ENCODE results near the gene KLHDC2.

Gene KLHDC2

DNA sequence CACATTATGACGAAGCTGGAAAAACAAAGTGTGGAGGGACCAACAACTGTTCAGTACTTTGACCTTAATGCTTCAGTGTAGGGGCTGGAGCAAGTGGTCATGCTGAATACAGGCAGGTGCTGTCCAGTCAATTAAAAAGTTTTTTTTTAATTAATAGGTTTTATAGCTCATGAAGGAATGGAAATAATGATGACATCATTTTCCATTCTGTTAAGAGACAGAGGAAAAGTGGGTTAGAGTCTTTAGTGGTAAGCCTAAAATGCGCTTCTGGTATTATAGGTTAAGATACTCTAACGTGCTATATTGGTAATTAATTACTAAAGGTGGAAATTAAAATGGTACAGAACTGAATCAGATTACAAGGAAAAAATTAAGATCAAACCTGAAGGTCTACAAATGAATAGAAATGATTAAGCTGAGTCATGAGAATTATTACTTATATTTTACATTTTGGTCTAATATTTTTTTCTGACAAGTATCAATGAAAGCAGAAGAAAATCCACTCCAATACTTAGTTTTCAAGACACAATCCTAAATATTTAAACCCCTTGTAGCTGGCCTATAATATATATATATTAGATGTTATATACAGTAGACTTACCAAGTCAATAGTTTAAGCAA lies 15.6 kb downstream of the KLHDC2 start:
- no peak overlapping the region for H3K4me3 ChIP-seq (IDR thresholded peaks at IDR 0.05; ENCODE audit: insufficient read depth, low read depth, low read length)
- no peaks in the 10 kb centered on the region for H3K79me2 ChIP-seq (ENCODE audit: insufficient read depth, low read depth)
- no peaks in the 10 kb centered on the region for H3K4me1 ChIP-seq (ENCODE audit: low read depth, poor library complexity, severe bottlenecking)
- no peak overlapping the region for H2AFZ ChIP-seq (ENCODE audit: low read depth)
- H3K27ac ChIP-seq: no peak overlapping the region
- no peaks in the 10 kb centered on the region for H3K27me3 ChIP-seq (ENCODE audit: insufficient read depth, low read depth)
- TF ChIP-seq, protein P1, sequence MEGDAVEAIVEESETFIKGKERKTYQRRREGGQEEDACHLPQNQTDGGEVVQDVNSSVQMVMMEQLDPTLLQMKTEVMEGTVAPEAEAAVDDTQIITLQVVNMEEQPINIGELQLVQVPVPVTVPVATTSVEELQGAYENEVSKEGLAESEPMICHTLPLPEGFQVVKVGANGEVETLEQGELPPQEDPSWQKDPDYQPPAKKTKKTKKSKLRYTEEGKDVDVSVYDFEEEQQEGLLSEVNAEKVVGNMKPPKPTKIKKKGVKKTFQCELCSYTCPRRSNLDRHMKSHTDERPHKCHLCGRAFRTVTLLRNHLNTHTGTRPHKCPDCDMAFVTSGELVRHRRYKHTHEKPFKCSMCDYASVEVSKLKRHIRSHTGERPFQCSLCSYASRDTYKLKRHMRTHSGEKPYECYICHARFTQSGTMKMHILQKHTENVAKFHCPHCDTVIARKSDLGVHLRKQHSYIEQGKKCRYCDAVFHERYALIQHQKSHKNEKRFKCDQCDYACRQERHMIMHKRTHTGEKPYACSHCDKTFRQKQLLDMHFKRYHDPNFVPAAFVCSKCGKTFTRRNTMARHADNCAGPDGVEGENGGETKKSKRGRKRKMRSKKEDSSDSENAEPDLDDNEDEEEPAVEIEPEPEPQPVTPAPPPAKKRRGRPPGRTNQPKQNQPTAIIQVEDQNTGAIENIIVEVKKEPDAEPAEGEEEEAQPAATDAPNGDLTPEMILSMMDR (conservative IDR thresholded peaks at IDR 0.05; ENCODE audit: low read depth, low read length): no peak
- H3K4me2 ChIP-seq: no peak overlapping the region
- no peaks in the 10 kb centered on the region for H4K20me1 ChIP-seq (ENCODE audit: insufficient read depth)
- H3K9ac ChIP-seq: no peak overlapping the region
- H3K36me3 ChIP-seq (ENCODE audit: insufficient read depth): peaks cover 7% of the 10 kb centered on the region; the same call in 1 of the 2 replicates

DNA sequence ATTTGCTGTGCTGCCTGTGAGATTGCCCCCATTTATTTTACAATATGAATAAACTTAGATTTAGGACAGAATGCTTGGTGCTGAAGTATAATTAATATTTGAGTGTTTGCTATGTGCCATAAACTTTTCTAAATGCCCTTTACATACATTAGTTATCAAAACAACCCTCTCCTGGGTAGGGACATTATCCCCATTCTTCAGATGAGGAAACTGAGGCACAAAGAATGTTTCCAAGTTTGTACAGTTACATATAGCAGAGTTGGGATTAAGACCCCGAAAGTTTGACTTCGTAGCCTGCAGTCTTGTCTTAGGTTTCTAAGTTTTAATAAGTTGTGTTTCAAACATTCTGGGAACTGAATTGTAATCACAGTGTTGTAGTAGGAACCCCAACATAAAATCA lies 18.4 kb downstream of the KLHDC2 start:
- TF ChIP-seq, protein P1 (conservative IDR thresholded peaks at IDR 0.05; ENCODE audit: low read depth, low read length): no peak
- peaks cover 7% of the 10 kb centered on the region; the same call in 1 of the 2 replicates for H3K36me3 ChIP-seq (ENCODE audit: insufficient read depth)
- H3K4me1 ChIP-seq (ENCODE audit: low read depth, poor library complexity, severe bottlenecking): no peaks in the 10 kb centered on the region
- no peak overlapping the region for H3K9ac ChIP-seq
- no peak overlapping the region for H3K4me2 ChIP-seq
- H3K27me3 ChIP-seq (ENCODE audit: insufficient read depth, low read depth): no peaks in the 10 kb centered on the region
- H3K27ac ChIP-seq: no peak overlapping the region
- H3K4me3 ChIP-seq (IDR thresholded peaks at IDR 0.05; ENCODE audit: insufficient read depth, low read depth, low read length): no peak overlapping the region
- H4K20me1 ChIP-seq (ENCODE audit: insufficient read depth): no peaks in the 10 kb centered on the region
- no peaks in the 10 kb centered on the region for H3K79me2 ChIP-seq (ENCODE audit: insufficient read depth, low read depth)
- H2AFZ ChIP-seq (ENCODE audit: low read depth): no peak overlapping the region

DNA sequence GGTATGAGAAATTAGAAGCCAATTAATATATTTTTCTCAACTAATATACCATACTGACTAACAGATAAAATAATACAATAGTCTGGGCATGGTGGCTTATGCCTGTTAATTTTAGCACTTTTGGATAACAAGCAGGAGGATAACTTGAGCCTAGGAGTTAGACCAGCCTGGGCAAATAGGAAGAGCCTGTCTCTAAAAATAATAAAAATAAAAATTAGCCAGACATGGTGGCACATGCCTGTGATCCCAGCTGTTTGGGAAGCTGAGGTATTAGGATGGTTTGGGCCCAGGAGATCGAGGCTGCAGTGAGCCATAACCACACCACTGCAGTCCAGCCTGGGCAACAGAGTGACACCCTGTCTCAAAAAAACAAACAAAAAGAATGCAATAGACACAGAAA lies 24.7 kb downstream of the KLHDC2 start:
- H3K27ac ChIP-seq: no peak overlapping the region
- no peak overlapping the region for H3K9ac ChIP-seq
- H2AFZ ChIP-seq (ENCODE audit: low read depth): no peak overlapping the region
- H3K79me2 ChIP-seq (ENCODE audit: insufficient read depth, low read depth): no peaks in the 10 kb centered on the region
- no peaks in the 10 kb centered on the region for H3K4me1 ChIP-seq (ENCODE audit: low read depth, poor library complexity, severe bottlenecking)
- H3K36me3 ChIP-seq (ENCODE audit: insufficient read depth): no peaks in the 10 kb centered on the region; the same call in 1 of the 2 replicates
- no peak overlapping the region for H3K4me3 ChIP-seq (IDR thresholded peaks at IDR 0.05; ENCODE audit: insufficient read depth, low read depth, low read length)
- no peaks in the 10 kb centered on the region for H4K20me1 ChIP-seq (ENCODE audit: insufficient read depth)
- H3K27me3 ChIP-seq (ENCODE audit: insufficient read depth, low read depth): no peaks in the 10 kb centered on the region
- TF ChIP-seq, protein P1 (conservative IDR thresholded peaks at IDR 0.05; ENCODE audit: low read depth, low read length): no peak
- no peak overlapping the region for H3K4me2 ChIP-seq

DNA sequence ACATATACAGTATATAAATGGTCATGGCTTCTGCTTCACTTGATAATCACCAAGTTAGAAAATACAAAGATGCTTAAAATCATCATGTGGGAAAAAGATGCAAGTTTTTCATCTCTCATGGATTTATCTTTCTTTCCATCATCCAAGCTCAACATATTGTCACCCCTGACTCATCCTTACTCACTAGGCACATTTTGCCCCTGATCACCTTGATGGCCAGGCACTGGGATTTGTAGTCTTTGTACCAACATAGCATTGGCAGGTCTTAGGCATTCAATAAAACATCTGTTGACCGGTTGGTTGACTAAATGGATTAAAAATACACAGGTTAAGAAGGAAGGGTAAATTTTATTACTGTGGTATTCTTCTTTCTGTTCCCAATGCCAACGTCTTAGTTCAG lies 28.1 kb downstream of the KLHDC2 start:
- H4K20me1 ChIP-seq (ENCODE audit: insufficient read depth): no peaks in the 10 kb centered on the region
- H3K27me3 ChIP-seq (ENCODE audit: insufficient read depth, low read depth): no peaks in the 10 kb centered on the region
- H3K79me2 ChIP-seq (ENCODE audit: insufficient read depth, low read depth): no peaks in the 10 kb centered on the region
- no peak overlapping the region for H3K9ac ChIP-seq
- TF ChIP-seq, protein P1 (conservative IDR thresholded peaks at IDR 0.05; ENCODE audit: low read depth, low read length): no peak
- H3K27ac ChIP-seq: no peak overlapping the region
- H3K4me1 ChIP-seq (ENCODE audit: low read depth, poor library complexity, severe bottlenecking): no peaks in the 10 kb centered on the region
- H3K36me3 ChIP-seq (ENCODE audit: insufficient read depth): peaks cover 3% of the 10 kb centered on the region; the same call in 1 of the 2 replicates
- no peak overlapping the region for H3K4me2 ChIP-seq
- H2AFZ ChIP-seq (ENCODE audit: low read depth): no peak overlapping the region
- no peak overlapping the region for H3K4me3 ChIP-seq (IDR thresholded peaks at IDR 0.05; ENCODE audit: insufficient read depth, low read depth, low read length)
